ENCODE measurements around the gene EPAS1. TPM values are rescaled to one million over a fixed set of nuclear protein-coding genes. Genes with fewer than 3 reads are reported as not detected.

EPAS1 gene
- polyA plus RNA-seq, 2 of the 4 experiments (the other 2 are of a cell fraction) = 128 to 143 TPM

GRCh38 chr2:46284796-46285195 is 12.4 kb upstream of the EPAS1 start:
- peak overlapping the region in 1 of 2 experiments; percentile 19; a peak in 1 of 6 replicates for H3K27ac ChIP-seq
- WGBS (ENCODE audit: missing lambda C conversion rate) = 87% methylated on average over 5 of the region's 5 CpGs
- no peaks in the 10 kb centered on the region for H3K4me1 ChIP-seq
- CTCF ChIA-PET = interaction anchor here (0.8 to 2.5 kb wide), 11 partner anchors 9 to 280 kb away, joined by 3 to 7 read pairs (median 3); no protein-coding TSS in a partner anchor
- no peaks in the 10 kb centered on the region for H3K9me3 ChIP-seq
- H3K4me3 ChIP-seq = no peak overlapping the region
- TF ChIP-seq SREBF2 (IDR thresholded peaks at IDR 0.05) (no peak), JUN (IDR thresholded peaks at IDR 0.05) (no peak), POLR2A (IDR thresholded peaks at IDR 0.05; ENCODE audit: low read length) (no peak), HEYL (CRISPR knock-in tag; IDR thresholded peaks at IDR 0.05) (no peak), BCL3 (IDR thresholded peaks at IDR 0.05) (no peak), PHF8 (IDR thresholded peaks at IDR 0.05; ENCODE audit: borderline replicate concordance, low read depth) (no peak), E2F6 (IDR thresholded peaks at IDR 0.05; ENCODE audit: borderline replicate concordance, low read depth) (no peak), EP300 (IDR thresholded peaks at IDR 0.05) (no peak), HMGXB4 (CRISPR knock-in tag; IDR thresholded peaks at IDR 0.05; ENCODE audit: borderline replicate concordance) (no peak), TFCP2L1 (CRISPR knock-in tag; IDR thresholded peaks at IDR 0.05) (no peak), ESRRA (IDR thresholded peaks at IDR 0.05; ENCODE audit: borderline replicate concordance, low read length) (no peak)
- DNase-seq (ENCODE audit: low read depth in 1 of 2, low spot score in 1 of 2) = no peak
- FAIRE-seq = no peak
- no peak overlapping the region for H3K4me2 ChIP-seq
- no peak for ATAC-seq
- POLR2A ChIA-PET = no interaction called here

- WGBS (ENCODE audit: missing lambda C conversion rate) = 93% methylated on average over 3 of the region's 3 CpGs
- peak overlapping the region in 1 of 2 experiments; percentile 53; a peak in 2 of 6 replicates for H3K27ac ChIP-seq
- DNase-seq (ENCODE audit: low read depth in 1 of 2, low spot score in 1 of 2) (no peak), ATAC-seq (no peak), FAIRE-seq (no peak)
- CTCF ChIA-PET = interaction anchor here (1.0 to 2.0 kb wide), 4 partner anchors 8 to 57 kb away, joined by 3 to 6 read pairs (median 4); partner anchors contain the start of gene EPAS1
- H3K4me2 ChIP-seq = no peak overlapping the region
- H3K4me1 ChIP-seq = no peaks in the 10 kb centered on the region
- POLR2A ChIA-PET = no interaction called here
- no peak overlapping the region for H3K4me3 ChIP-seq
- H3K9me3 ChIP-seq = no peaks in the 10 kb centered on the region
- TF ChIP-seq CBX2 (IDR thresholded peaks at IDR 0.05; ENCODE audit: borderline replicate concordance, low read depth) (no peak), NFE2L2 (conservative IDR thresholded peaks at IDR 0.05; ENCODE audit: low read length) (no peak), REST (IDR thresholded peaks at IDR 0.05) (no peak), ZNF302 (CRISPR knock-in tag; IDR thresholded peaks at IDR 0.05) (no peak), ELK1 (IDR thresholded peaks at IDR 0.05; ENCODE audit: low read depth, low read length) (no peak), RCOR1 (IDR thresholded peaks at IDR 0.05; ENCODE audit: low read depth, low read length) (no peak), HMGXB4 (CRISPR knock-in tag; IDR thresholded peaks at IDR 0.05; ENCODE audit: borderline replicate concordance) (no peak), CHD4 (IDR thresholded peaks at IDR 0.05; ENCODE audit: borderline replicate concordance) (no peak), JUN (IDR thresholded peaks at IDR 0.05) (no peak), FOSL2 (IDR thresholded peaks at IDR 0.05) (no peak), FOSL2 (CRISPR knock-in tag; IDR thresholded peaks at IDR 0.05) (no peak), JUNB (IDR thresholded peaks at IDR 0.05) (no peak), MAZ (IDR thresholded peaks at IDR 0.05; ENCODE audit: borderline replicate concordance, low read depth, low read length) (no peak), KDM5A (IDR thresholded peaks at IDR 0.05) (no peak), E2F6 (IDR thresholded peaks at IDR 0.05; ENCODE audit: borderline replicate concordance, low read depth) (no peak), EHMT2 (IDR thresholded peaks at IDR 0.05; ENCODE audit: low read depth) (no peak)
These were observed 10.5 kb upstream of the EPAS1 start for GRCh38 chr2:46286715-46287114.
